Mesendoderm (in vitro differentiated cells): ENCODE data around the gene C10orf143.

Experiments used
- DNase-seq: peaks from one replicate; pipeline ENCODE4 v3.0.0; 2013
- H2AK5ac ChIP-seq: 2 replicates; pipeline ENCODE4 v1.6.1; 2013; ENCODE audit warnings: low read length, inconsistent platforms
- H2BK120ac ChIP-seq: 2 replicates; pipeline ENCODE4 v1.6.1; 2013; ENCODE audit warnings: low read depth, mild to moderate bottlenecking, low read length, moderate library complexity, mixed read lengths
- H2BK15ac ChIP-seq: replicated peaks from 2 replicates; pipeline ENCODE4 v1.6.1; 2013; ENCODE audit warnings: low read depth, mild to moderate bottlenecking, moderate library complexity
- H2BK5ac ChIP-seq: 2 replicates; pipeline ENCODE4 v1.6.1; 2013; ENCODE audit warnings: low read length, inconsistent platforms
- H3K18ac ChIP-seq: 2 replicates; pipeline ENCODE4 v1.6.1; 2013; ENCODE audit warnings: mild to moderate bottlenecking, low read length, mixed read lengths
- H3K23ac ChIP-seq: one replicate; pipeline ENCODE4 v1.6.1; 2013; ENCODE audit warnings: low read length
- H3K27ac ChIP-seq: 2 replicates; pipeline ENCODE4 v1.5.1; 2013; ENCODE audit warnings: low read depth, mild to moderate bottlenecking, inconsistent platforms, low read length, moderate library complexity
- H3K27me3 ChIP-seq: 2 replicates; pipeline ENCODE4 v1.6.1; 2013; ENCODE audit warnings: low read length, control low read depth, mild to moderate bottlenecking, inconsistent platforms; ENCODE audit not compliant: insufficient read depth, poor library complexity
- H3K36me3 ChIP-seq: 2 replicates; pipeline ENCODE4 v1.6.1; 2013; ENCODE audit warnings: low read length, inconsistent platforms; ENCODE audit not compliant: control insufficient read depth, insufficient read depth
- H3K4ac ChIP-seq: one replicate; pipeline ENCODE4 v1.6.1; 2013; ENCODE audit warnings: low read depth, mild to moderate bottlenecking, low read length, moderate library complexity
- H3K4me1 ChIP-seq: 2 replicates; pipeline ENCODE4 v1.6.1; 2013; ENCODE audit warnings: low read depth, low read length, inconsistent platforms; ENCODE audit not compliant: control insufficient read depth
- H3K4me2 ChIP-seq: 2 replicates; pipeline ENCODE4 v1.6.1; 2013; ENCODE audit warnings: low read length
- H3K4me3 ChIP-seq: 2 replicates; pipeline ENCODE4 v1.5.1; 2013; ENCODE audit warnings: mild to moderate bottlenecking, low read length
- H3K56ac ChIP-seq: one replicate; pipeline ENCODE4 v1.6.1; 2013; ENCODE audit warnings: low read length
- H3K79me1 ChIP-seq: 2 replicates; pipeline ENCODE4 v1.6.1; 2013; ENCODE audit warnings: low read length, inconsistent platforms
- H3K79me2 ChIP-seq: 2 replicates; pipeline ENCODE4 v1.6.1; 2013; ENCODE audit warnings: mild to moderate bottlenecking, low read length; ENCODE audit not compliant: control insufficient read depth, insufficient read depth
- H3K9ac ChIP-seq: 2 replicates; pipeline ENCODE4 v1.6.1; 2013; ENCODE audit warnings: low read length, inconsistent platforms
- H4K5ac ChIP-seq: one replicate; pipeline ENCODE4 v1.6.1; 2013; ENCODE audit warnings: low read length
- H4K8ac ChIP-seq: one replicate; pipeline ENCODE4 v1.6.1; 2013; ENCODE audit warnings: low read depth, mild to moderate bottlenecking, control low read depth, low read length, moderate library complexity
- WGBS: extraction: QIAGEN DNeasy Blood & Tissue Kit; methylation state at CpG from one replicate; pipeline ENCODE4 v1.1.7; 2013; ENCODE audit warnings: low lambda C conversion rate, missing lambda C conversion rate; ENCODE audit not compliant: insufficient coverage; ENCODE audit errors: extremely low coverage; 5-methylcytosine and 5-hydroxymethylcytosine counted together

Gene C10orf143

GRCh38 chr10:130021383-130021950 lies 89.2 kb downstream of the C10orf143 start:
- Histone ChIP-seq H3K4me1 (no peaks in the 10 kb centered on the region), H3K4me2 (no peak overlapping the region), H3K27ac (no peak overlapping the region), H3K79me2 (no peaks in the 10 kb centered on the region), H2BK15ac (no peak overlapping the region), H4K8ac (no peak overlapping the region), H3K4me3 (no peak overlapping the region), H3K4ac (no peak overlapping the region), H3K9ac (no peak overlapping the region), H2BK5ac (no peak overlapping the region), H4K5ac (no peak overlapping the region), H3K79me1 (no peaks in the 10 kb centered on the region), H3K36me3 (no peaks in the 10 kb centered on the region), H2AK5ac (no peak overlapping the region), H3K23ac (no peak overlapping the region), H3K18ac (no peak overlapping the region), H3K27me3 (no peaks in the 10 kb centered on the region), H3K56ac (no peak overlapping the region), H2BK120ac (no peak overlapping the region)
- no peak for DNase-seq
- WGBS = no CpG with 5 or more reads among the region's 12 CpGs

GRCh38 chr10:130020651-130021382 lies 89.8 kb downstream of the C10orf143 start:
- no peak overlapping the region for H4K5ac ChIP-seq
- no peaks in the 10 kb centered on the region for H3K36me3 ChIP-seq
- H3K18ac ChIP-seq = no peak overlapping the region
- H3K4me2 ChIP-seq = no peak overlapping the region
- H2BK15ac ChIP-seq = no peak overlapping the region
- no peaks in the 10 kb centered on the region for H3K79me2 ChIP-seq
- H2BK5ac ChIP-seq = no peak overlapping the region
- no peak overlapping the region for H3K9ac ChIP-seq
- H3K4me1 ChIP-seq = no peaks in the 10 kb centered on the region
- H4K8ac ChIP-seq = no peak overlapping the region
- H3K4me3 ChIP-seq = no peak overlapping the region
- H3K27me3 ChIP-seq = no peaks in the 10 kb centered on the region
- H3K4ac ChIP-seq = no peak overlapping the region
- H3K23ac ChIP-seq = no peak overlapping the region
- H2BK120ac ChIP-seq = no peak overlapping the region
- no peak overlapping the region for H3K27ac ChIP-seq
- no peaks in the 10 kb centered on the region for H3K79me1 ChIP-seq
- no peak overlapping the region for H3K56ac ChIP-seq
- no CpG with 5 or more reads among the region's 19 CpGs for WGBS
- DNase-seq = no peak
- no peak overlapping the region for H2AK5ac ChIP-seq

GRCh38 chr10:130018730-130019185 lies 91.9 kb downstream of the C10orf143 start:
- H2BK5ac ChIP-seq = no peak overlapping the region
- H3K56ac ChIP-seq = no peak overlapping the region
- no peaks in the 10 kb centered on the region for H3K27me3 ChIP-seq
- no peak overlapping the region for H3K9ac ChIP-seq
- no peak overlapping the region for H4K5ac ChIP-seq
- no peak overlapping the region for H3K23ac ChIP-seq
- no peak overlapping the region for H3K4me2 ChIP-seq
- H3K36me3 ChIP-seq = no peaks in the 10 kb centered on the region
- H3K79me1 ChIP-seq = no peaks in the 10 kb centered on the region
- H3K79me2 ChIP-seq = no peaks in the 10 kb centered on the region
- no peak overlapping the region for H3K27ac ChIP-seq
- no peak overlapping the region for H2BK15ac ChIP-seq
- no peaks in the 10 kb centered on the region for H3K4me1 ChIP-seq
- no CpG with 5 or more reads among the region's 7 CpGs for whole genome bisulfite sequencing
- no peak overlapping the region for H4K8ac ChIP-seq
- no peak overlapping the region for H2AK5ac ChIP-seq
- no peak overlapping the region for H3K4ac ChIP-seq
- no peak overlapping the region for H2BK120ac ChIP-seq
- no peak overlapping the region for H3K4me3 ChIP-seq
- H3K18ac ChIP-seq = no peak overlapping the region
- no peak for DNase-seq

- Histone ChIP-seq H3K4me1 (no peaks in the 10 kb centered on the region), H3K23ac (no peak overlapping the region), H4K8ac (no peak overlapping the region), H3K4me2 (no peak overlapping the region), H4K5ac (no peak overlapping the region), H3K36me3 (no peaks in the 10 kb centered on the region), H3K4me3 (no peak overlapping the region), H2AK5ac (no peak overlapping the region), H3K27me3 (no peaks in the 10 kb centered on the region), H3K18ac (no peak overlapping the region), H3K79me1 (no peaks in the 10 kb centered on the region), H3K4ac (no peak overlapping the region), H3K56ac (no peak overlapping the region), H2BK5ac (no peak overlapping the region), H3K27ac (no peak overlapping the region), H3K79me2 (no peaks in the 10 kb centered on the region), H2BK15ac (no peak overlapping the region), H2BK120ac (no peak overlapping the region), H3K9ac (no peak overlapping the region)
- peak; percentile 72 for DNase-seq
- no CpG with 5 or more reads among the region's 5 CpGs for WGBS
Measured at GRCh38 chr10:130018265-130018664, 92.4 kb downstream of the C10orf143 start.

- DNase-seq = no peak
- Histone ChIP-seq H2BK15ac (no peak overlapping the region), H4K5ac (no peak overlapping the region), H2BK5ac (no peak overlapping the region), H3K9ac (no peak overlapping the region), H3K36me3 (no peaks in the 10 kb centered on the region), H3K23ac (no peak overlapping the region), H3K79me1 (no peaks in the 10 kb centered on the region), H2BK120ac (no peak overlapping the region), H3K79me2 (no peaks in the 10 kb centered on the region), H3K27ac (no peak overlapping the region), H3K4me3 (no peak overlapping the region), H3K56ac (no peak overlapping the region), H2AK5ac (no peak overlapping the region), H3K4me1 (no peaks in the 10 kb centered on the region), H3K18ac (no peak overlapping the region), H3K4me2 (no peak overlapping the region), H3K27me3 (no peaks in the 10 kb centered on the region), H3K4ac (no peak overlapping the region), H4K8ac (no peak overlapping the region)
- WGBS = no CpG with 5 or more reads among the region's 13 CpGs
Measured at GRCh38 chr10:130017631-130018022, 93.0 kb downstream of the C10orf143 start.
